ENCODE results near the gene DPP9. TPM values are rescaled to one million over a fixed set of nuclear protein-coding genes. Genes with fewer than 3 reads are reported as not detected.

DPP9 gene
- total RNA-seq, 1 donor from 2014 or later: 31.5 TPM

GRCh38 chr19:4763021-4763420 lies 39.4 kb upstream of the DPP9 start:
- no peak overlapping the region for H3K4me3 Mint-ChIP-seq (ENCODE audit: unreplicated experiment)
- H3K36me3 Mint-ChIP-seq (ENCODE audit: low read depth): peaks cover under 1% of the 10 kb centered on the region
- peaks cover 24% of the 10 kb centered on the region for H3K27me3 Mint-ChIP-seq (ENCODE audit: low read depth)
- peaks cover 10% of the 10 kb centered on the region for H3K4me1 Mint-ChIP-seq (ENCODE audit: low read depth)
- no peak for DNase-seq (ENCODE audit: low spot score)
- peaks cover 2% of the 10 kb centered on the region for H3K9me3 Mint-ChIP-seq (ENCODE audit: low read depth)
- no peak overlapping the region for H3K27ac Mint-ChIP-seq (ENCODE audit: unreplicated experiment)
- no peak for TF ChIP-seq CTCF (IDR thresholded peaks at IDR 0.05)

GRCh38 chr19:4760285-4760650 lies 36.6 kb upstream of the DPP9 start:
- no peak for TF ChIP-seq CTCF (IDR thresholded peaks at IDR 0.05)
- H3K4me3 Mint-ChIP-seq (ENCODE audit: unreplicated experiment): peak overlapping the region; percentile 50
- H3K9me3 Mint-ChIP-seq (ENCODE audit: low read depth): peaks cover 5% of the 10 kb centered on the region
- H3K4me1 Mint-ChIP-seq (ENCODE audit: low read depth): peaks cover 10% of the 10 kb centered on the region
- no peak for DNase-seq (ENCODE audit: low spot score)
- H3K27me3 Mint-ChIP-seq (ENCODE audit: low read depth): peaks cover 26% of the 10 kb centered on the region
- H3K36me3 Mint-ChIP-seq (ENCODE audit: low read depth): peaks cover 1% of the 10 kb centered on the region
- no peak overlapping the region for H3K27ac Mint-ChIP-seq (ENCODE audit: unreplicated experiment)

GRCh38 chr19:4759388-4760284 lies 36.0 kb upstream of the DPP9 start:
- no peak overlapping the region for H3K27ac Mint-ChIP-seq (ENCODE audit: unreplicated experiment)
- no peak for TF ChIP-seq CTCF (IDR thresholded peaks at IDR 0.05)
- H3K4me1 Mint-ChIP-seq (ENCODE audit: low read depth): peaks cover 10% of the 10 kb centered on the region
- H3K4me3 Mint-ChIP-seq (ENCODE audit: unreplicated experiment): peak overlapping the region; percentile 50
- H3K36me3 Mint-ChIP-seq (ENCODE audit: low read depth): peaks cover 1% of the 10 kb centered on the region
- H3K27me3 Mint-ChIP-seq (ENCODE audit: low read depth): peaks cover 26% of the 10 kb centered on the region
- H3K9me3 Mint-ChIP-seq (ENCODE audit: low read depth): peaks cover 5% of the 10 kb centered on the region
- no peak for DNase-seq (ENCODE audit: low spot score)

GRCh38 chr19:4758659-4759058 lies 35.0 kb upstream of the DPP9 start:
- DNase-seq (ENCODE audit: low spot score): no peak

GRCh38 chr19:4758082-4758481 lies 34.4 kb upstream of the DPP9 start:
- no peak overlapping the region for H3K27ac Mint-ChIP-seq (ENCODE audit: unreplicated experiment)
- H3K4me3 Mint-ChIP-seq (ENCODE audit: unreplicated experiment): no peak overlapping the region
- TF ChIP-seq CTCF (IDR thresholded peaks at IDR 0.05): no peak
- peaks cover 16% of the 10 kb centered on the region for H3K27me3 Mint-ChIP-seq (ENCODE audit: low read depth)
- H3K36me3 Mint-ChIP-seq (ENCODE audit: low read depth): peaks cover 1% of the 10 kb centered on the region
- peaks cover 5% of the 10 kb centered on the region for H3K9me3 Mint-ChIP-seq (ENCODE audit: low read depth)
- no peak for DNase-seq (ENCODE audit: low spot score)
- H3K4me1 Mint-ChIP-seq (ENCODE audit: low read depth): peaks cover 10% of the 10 kb centered on the region

More at GRCh38 chr19:4758659-4759058, 35.0 kb upstream of the DPP9 start:
- no peak overlapping the region for H3K27ac Mint-ChIP-seq (ENCODE audit: unreplicated experiment)
- H3K27me3 Mint-ChIP-seq (ENCODE audit: low read depth): peaks cover 20% of the 10 kb centered on the region
- TF ChIP-seq CTCF (IDR thresholded peaks at IDR 0.05): no peak
- peaks cover 5% of the 10 kb centered on the region for H3K9me3 Mint-ChIP-seq (ENCODE audit: low read depth)
- peaks cover 1% of the 10 kb centered on the region for H3K36me3 Mint-ChIP-seq (ENCODE audit: low read depth)
- H3K4me3 Mint-ChIP-seq (ENCODE audit: unreplicated experiment): no peak overlapping the region
- H3K4me1 Mint-ChIP-seq (ENCODE audit: low read depth): peaks cover 10% of the 10 kb centered on the region

Measured in chondrocyte (in vitro differentiated cells).